Hepatocyte (in vitro differentiated cells): ENCODE data around the gene NT5DC1.

ENCODE experiments used
- CTCF ChIP-seq: fragments of 200-600 bp; sonication (generic); IDR thresholded peaks from 2 replicates; pipeline ENCODE4 v1.5.1; 2016; ENCODE audit warnings: antibody characterized with exemption, mild to moderate bottlenecking; ENCODE audit not compliant: poor library complexity
- EZH2 ChIP-seq: fragments of 200-600 bp; sonication (generic); IDR thresholded peaks from 2 replicates; pipeline ENCODE4 v1.6.1; 2016; ENCODE audit warnings: antibody characterized with exemption, mild to moderate bottlenecking, borderline replicate concordance
- EZH2phosphoT487 ChIP-seq: fragments of 200-600 bp; sonication (generic); IDR thresholded peaks from one replicate; pipeline ENCODE4 v1.6.1; 2018; ENCODE audit warnings: antibody characterized with exemption, mild to moderate bottlenecking, low read depth, moderate library complexity; ENCODE audit not compliant: unreplicated experiment, severe bottlenecking

GRCh38 chr6:116258520-116258919 lies 157.9 kb downstream of the NT5DC1 start:
- TF ChIP-seq CTCF (no peak), EZH2phosphoT487 (no peak), EZH2 (no peak)
